Ishikawa (cell line): ENCODE data around the gene CDC20.

ENCODE experiments used
- CEBPB ChIP-seq: IDR thresholded peaks from 2 replicates; pipeline ENCODE4 v1.6.1; 2012
- CREB1 ChIP-seq: IDR thresholded peaks from 2 replicates; pipeline ENCODE4 v1.6.1; 2012; ENCODE audit warnings: low read depth
- EGR1 ChIP-seq: IDR thresholded peaks from 2 replicates; pipeline ENCODE4 v1.6.1; 2012
- EP300 ChIP-seq: IDR thresholded peaks from 2 replicates; pipeline ENCODE4 v1.6.1; 2012; ENCODE audit warnings: borderline replicate concordance
- FOXM1 ChIP-seq: IDR thresholded peaks from 2 replicates; pipeline ENCODE4 v1.6.1; 2012; ENCODE audit warnings: low read depth, borderline replicate concordance
- MAX ChIP-seq: IDR thresholded peaks from 2 replicates; pipeline ENCODE4 v1.6.1; 2012
- NFIC ChIP-seq: IDR thresholded peaks from 2 replicates; pipeline ENCODE4 v1.6.1; 2012
- RAD21 ChIP-seq: IDR thresholded peaks from 2 replicates; pipeline ENCODE4 v1.6.1; 2012; ENCODE audit warnings: low read depth
- REST ChIP-seq: IDR thresholded peaks from 2 replicates; pipeline ENCODE4 v1.6.1; 2012; ENCODE audit warnings: low read depth, mild to moderate bottlenecking
- TAF1 ChIP-seq: IDR thresholded peaks from 2 replicates; pipeline ENCODE4 v1.6.1; 2012; ENCODE audit warnings: low read depth, mild to moderate bottlenecking
- TCF12 ChIP-seq: IDR thresholded peaks from 2 replicates; pipeline ENCODE4 v1.6.1; 2012; ENCODE audit warnings: low read depth
- TEAD4 ChIP-seq: IDR thresholded peaks from 2 replicates; pipeline ENCODE4 v1.6.1; 2012
- USF1 ChIP-seq: IDR thresholded peaks from 2 replicates; pipeline ENCODE4 v1.6.1; 2012
- YY1 ChIP-seq: IDR thresholded peaks from 2 replicates; pipeline ENCODE4 v1.6.1; 2012; ENCODE audit warnings: low read depth
- ZBTB7A ChIP-seq: IDR thresholded peaks from 2 replicates; pipeline ENCODE4 v1.6.1; 2012; ENCODE audit warnings: low read depth

CDC20 gene

GRCh38 chr1:43366179-43366578 lies 7.4 kb downstream of the CDC20 start:
- TF ChIP-seq MAX, result no peak
- no peak for TF ChIP-seq CREB1
- TF ChIP-seq TAF1, result peak; percentile 52; the same call in 1 of the 2 replicates
- TF ChIP-seq REST, result no peak
- no peak for TF ChIP-seq CEBPB
- no peak for TF ChIP-seq EGR1
- TF ChIP-seq FOXM1, result no peak
- peak; percentile 91 for TF ChIP-seq ZBTB7A
- TF ChIP-seq YY1, result no peak
- TF ChIP-seq RAD21, result no peak
- no peak for TF ChIP-seq TCF12
- TF ChIP-seq NFIC, result no peak
- TF ChIP-seq EP300, result no peak
- no peak for TF ChIP-seq TEAD4
- no peak for TF ChIP-seq USF1

- no peak for TF ChIP-seq TEAD4
- TF ChIP-seq CREB1, result no peak
- TF ChIP-seq MAX, result 0 out of 2 replicates have a peak, but pooled peaks have one; percentile 1
- no peak for TF ChIP-seq CEBPB
- TF ChIP-seq EP300, result no peak
- TF ChIP-seq NFIC, result no peak
- TF ChIP-seq RAD21, result no peak
- no peak for TF ChIP-seq EGR1
- TF ChIP-seq REST, result no peak
- no peak for TF ChIP-seq ZBTB7A
- peak; percentile 60 for TF ChIP-seq YY1
Measured at GRCh38 chr1:43366601-43367025, 7.8 kb downstream of the CDC20 start.

GRCh38 chr1:43367026-43367903 lies 8.5 kb downstream of the CDC20 start:
- TF ChIP-seq FOXM1 (no peak), EP300 (0 out of 2 replicates have a peak, but pooled peaks have one; percentile 5), MAX (peak; percentile 75), ZBTB7A (0 out of 2 replicates have a peak, but pooled peaks have one; percentile 16)

GRCh38 chr1:43367904-43368645 lies 9.3 kb downstream of the CDC20 start, which contains the start of gene ELOVL1:
Gene ELOVL1 (minus strand): TSS chr1:43368011. CDS start chr1:43365609, 2,402 bp downstream.
- TF ChIP-seq RAD21 (peak; percentile 25; the same call in 1 of the 2 replicates), EP300 (no peak; the same call in 1 of the 2 replicates), REST (no peak), ZBTB7A (no peak; the same call in 1 of the 2 replicates), TEAD4 (no peak), TCF12 (0 out of 2 replicates have a peak, but pooled peaks have one; percentile 6), CEBPB (no peak), FOXM1 (no peak), NFIC (0 out of 2 replicates have a peak, but pooled peaks have one; percentile 13), TAF1 (peak; percentile 64), MAX (peak; percentile 95), EGR1 (no peak)
